GM12801 (cell line): ENCODE measurements around the gene ENGASE.

Source experiments
- TF ChIP-seq, protein P1 (sequence below): IDR thresholded peaks from one replicate; pipeline ENCODE4 v1.5.1; 2011; ENCODE audit warnings: control low read depth; ENCODE audit not compliant: insufficient read length; ENCODE audit errors: extremely low read depth

ENGASE gene

DNA sequence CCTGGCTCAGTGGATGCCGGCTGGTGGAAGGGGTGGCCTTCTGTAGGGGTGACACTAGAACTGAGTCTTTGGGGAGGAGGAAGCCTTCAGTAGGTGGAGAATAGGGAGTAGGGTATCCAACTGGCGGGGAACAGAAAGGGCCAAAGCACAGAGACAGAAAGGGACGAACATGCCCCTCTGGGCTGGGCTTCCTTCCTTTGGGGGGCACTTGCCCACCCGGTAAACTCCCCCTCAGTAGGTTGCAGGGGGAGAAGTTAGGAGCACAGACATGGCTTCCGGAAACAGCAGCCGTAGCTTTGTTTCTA, 774 bp downstream of the ENGASE start:
- TF ChIP-seq, protein P1, sequence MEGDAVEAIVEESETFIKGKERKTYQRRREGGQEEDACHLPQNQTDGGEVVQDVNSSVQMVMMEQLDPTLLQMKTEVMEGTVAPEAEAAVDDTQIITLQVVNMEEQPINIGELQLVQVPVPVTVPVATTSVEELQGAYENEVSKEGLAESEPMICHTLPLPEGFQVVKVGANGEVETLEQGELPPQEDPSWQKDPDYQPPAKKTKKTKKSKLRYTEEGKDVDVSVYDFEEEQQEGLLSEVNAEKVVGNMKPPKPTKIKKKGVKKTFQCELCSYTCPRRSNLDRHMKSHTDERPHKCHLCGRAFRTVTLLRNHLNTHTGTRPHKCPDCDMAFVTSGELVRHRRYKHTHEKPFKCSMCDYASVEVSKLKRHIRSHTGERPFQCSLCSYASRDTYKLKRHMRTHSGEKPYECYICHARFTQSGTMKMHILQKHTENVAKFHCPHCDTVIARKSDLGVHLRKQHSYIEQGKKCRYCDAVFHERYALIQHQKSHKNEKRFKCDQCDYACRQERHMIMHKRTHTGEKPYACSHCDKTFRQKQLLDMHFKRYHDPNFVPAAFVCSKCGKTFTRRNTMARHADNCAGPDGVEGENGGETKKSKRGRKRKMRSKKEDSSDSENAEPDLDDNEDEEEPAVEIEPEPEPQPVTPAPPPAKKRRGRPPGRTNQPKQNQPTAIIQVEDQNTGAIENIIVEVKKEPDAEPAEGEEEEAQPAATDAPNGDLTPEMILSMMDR: no peak

DNA sequence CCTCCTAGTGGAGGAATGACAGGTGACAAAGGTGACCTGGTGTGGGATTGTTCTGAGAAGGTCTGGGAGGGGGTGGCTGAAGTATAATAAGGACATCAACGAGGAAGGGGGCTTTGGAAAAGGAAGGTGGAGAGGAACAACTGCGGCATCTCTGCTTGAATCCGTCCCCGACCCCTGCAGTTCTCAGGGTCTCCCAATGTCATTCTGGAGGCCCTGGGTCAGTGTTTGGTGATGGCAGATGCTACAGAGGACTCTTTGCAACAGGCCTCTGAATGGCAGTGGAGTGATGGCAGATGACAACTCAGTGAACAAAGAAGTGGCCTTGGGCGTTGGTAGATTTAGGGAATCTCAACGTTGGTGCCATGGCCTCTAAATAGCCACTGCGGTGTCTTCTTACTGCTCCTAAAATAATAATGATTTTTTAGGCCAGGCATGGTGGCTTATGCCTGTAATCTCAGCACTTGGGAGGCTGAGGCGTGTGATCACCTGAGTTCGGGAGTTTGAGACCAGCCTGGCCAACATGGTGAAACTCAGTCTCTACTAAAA, 1.3 kb downstream of the ENGASE start:
- TF ChIP-seq, protein P1: no peak

DNA sequence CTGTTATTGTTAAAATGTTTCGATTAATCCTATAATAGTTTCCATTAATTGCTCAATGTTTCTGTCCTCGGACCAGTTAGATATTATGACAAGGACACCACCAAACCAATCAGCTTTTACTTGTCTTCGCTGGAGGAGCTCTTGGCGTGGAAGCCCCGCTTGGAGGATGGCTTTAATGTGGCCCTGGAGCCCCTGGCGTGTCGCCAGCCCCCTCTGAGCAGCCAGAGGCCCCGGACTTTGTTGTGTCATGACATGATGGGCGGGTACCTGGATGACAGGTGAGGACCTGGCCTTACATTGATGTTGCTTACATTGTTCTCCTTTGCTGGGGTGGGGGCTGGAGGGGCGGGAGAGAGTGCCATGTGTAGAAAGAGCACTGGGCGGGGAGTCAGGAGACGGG, 3.0 kb downstream of the ENGASE start:
- TF ChIP-seq, protein P1: no peak

- TF ChIP-seq, protein P1: no peak
Measured at GRCh38 chr17:79078476-79079190, 4.0 kb downstream of the ENGASE start.

DNA sequence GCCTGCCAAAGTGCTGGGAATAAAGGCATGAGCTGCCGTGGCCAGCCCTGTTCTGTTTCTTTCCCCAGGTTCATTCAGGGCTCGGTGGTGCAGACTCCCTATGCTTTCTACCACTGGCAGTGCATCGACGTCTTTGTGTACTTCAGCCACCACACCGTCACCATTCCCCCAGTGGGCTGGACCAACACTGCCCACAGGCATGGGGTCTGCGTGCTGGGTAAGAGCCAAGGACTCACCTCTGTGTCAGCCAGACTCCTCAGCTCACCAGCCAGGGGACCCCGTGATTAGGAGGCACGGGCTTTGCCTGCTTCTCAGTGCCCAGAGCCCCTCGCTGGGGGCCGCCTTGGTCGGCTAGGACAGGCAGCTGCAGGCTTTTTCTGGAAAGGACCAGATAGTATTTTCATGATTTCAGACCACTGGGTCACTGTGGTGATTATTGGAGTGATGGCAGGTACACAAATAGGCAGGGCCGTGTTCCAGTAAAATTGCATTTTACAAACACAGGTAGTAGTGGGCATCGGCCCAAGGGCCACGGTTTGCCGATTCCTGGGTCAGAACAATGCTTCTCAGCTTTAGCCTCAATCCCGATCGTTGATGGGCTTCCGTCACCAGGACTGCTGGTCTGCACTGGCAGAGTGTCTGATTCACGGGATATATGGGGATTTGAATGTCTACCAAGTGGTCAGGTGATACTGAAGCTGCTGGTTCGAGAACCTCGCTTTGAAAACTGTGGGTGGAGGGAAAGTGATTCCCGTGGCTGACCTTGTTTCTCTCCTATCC, 5.0 kb downstream of the ENGASE start:
- TF ChIP-seq, protein P1: no peak

DNA sequence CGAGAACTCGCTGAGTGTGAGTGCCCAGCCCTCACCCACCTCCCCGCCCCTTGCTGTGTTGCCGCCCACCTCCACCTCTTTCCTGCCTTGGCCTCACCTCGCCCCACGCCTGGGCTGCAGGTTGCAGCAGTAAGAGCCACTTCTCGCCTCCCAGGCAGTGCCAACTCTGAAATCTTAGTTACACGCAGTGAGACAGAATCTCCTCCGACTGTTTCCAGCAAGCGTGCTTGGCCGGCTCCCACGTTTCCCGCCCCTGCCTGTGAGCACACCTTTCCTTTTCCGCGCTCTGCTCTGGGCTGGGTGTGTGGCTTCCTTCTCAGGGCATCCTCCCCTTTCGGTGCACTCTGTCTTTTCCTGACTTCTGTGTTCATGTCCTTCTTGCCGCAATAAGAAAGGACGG, 5.7 kb downstream of the ENGASE start:
- TF ChIP-seq, protein P1: no peak

DNA sequence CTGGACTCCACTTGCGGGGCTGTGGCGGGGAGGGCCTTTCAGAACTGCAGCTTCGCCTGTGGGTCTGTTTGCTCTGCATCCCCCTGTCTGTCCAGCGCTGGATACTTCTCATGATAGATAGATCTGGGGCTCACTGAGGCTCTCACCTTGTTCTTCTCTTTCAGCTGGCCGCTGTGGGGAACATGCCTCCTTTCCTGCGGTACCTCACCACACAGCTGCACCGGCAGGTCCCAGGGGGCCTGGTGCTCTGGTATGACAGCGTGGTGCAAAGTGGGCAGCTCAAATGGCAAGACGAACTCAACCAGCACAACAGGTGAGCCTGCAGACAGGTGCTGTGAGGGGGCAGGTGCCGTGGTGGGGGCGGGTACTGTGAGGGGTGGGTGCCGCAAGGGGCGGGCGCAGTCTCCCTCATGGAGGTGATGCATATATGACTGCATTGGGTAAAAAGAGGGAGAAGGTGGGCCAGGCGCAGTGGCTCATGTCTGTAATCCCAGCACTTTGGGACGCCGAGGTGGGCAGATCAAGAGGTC, 6.2 kb downstream of the ENGASE start:
- TF ChIP-seq, protein P1: no peak
